HG03175 (cell line): Measurements from ENCODE around the gene NDUFB11.

Experiments used
- ATAC-seq: cut with Tn5 transposase; IDR thresholded peaks from one replicate; pipeline ENCODE4 v1.9.1; 2021; ENCODE audit warnings: mild to moderate bottlenecking, moderate library complexity; ENCODE audit not compliant: unreplicated experiment

Gene NDUFB11

GRCh38 chrX:47174846-47175587, 30.5 kb upstream of the NDUFB11 start:
- no peak for ATAC-seq

GRCh38 chrX:47174376-47174775, 29.9 kb upstream of the NDUFB11 start:
- no peak for ATAC-seq

- ATAC-seq: no peak
Measured at GRCh38 chrX:47172971-47173792, 28.7 kb upstream of the NDUFB11 start.

- no peak for ATAC-seq
Measured at GRCh38 chrX:47172549-47172948, 28.0 kb upstream of the NDUFB11 start.

- no peak for ATAC-seq
Measured at GRCh38 chrX:47171996-47172395, 27.5 kb upstream of the NDUFB11 start.

GRCh38 chrX:47170861-47171692, 26.6 kb upstream of the NDUFB11 start:
- ATAC-seq: no peak

- no peak for ATAC-seq
Measured at GRCh38 chrX:47169726-47170515, 25.4 kb upstream of the NDUFB11 start.

GRCh38 chrX:47169273-47169672, 24.8 kb upstream of the NDUFB11 start:
- no peak for ATAC-seq

GRCh38 chrX:47168495-47169073, 24.1 kb upstream of the NDUFB11 start:
- ATAC-seq: no peak

GRCh38 chrX:47166126-47166525, 21.6 kb upstream of the NDUFB11 start:
- ATAC-seq: no peak

- no peak for ATAC-seq
Measured at GRCh38 chrX:47164420-47164819, 19.9 kb upstream of the NDUFB11 start.

- no peak for ATAC-seq
Measured at GRCh38 chrX:47162927-47163583, 18.6 kb upstream of the NDUFB11 start.

GRCh38 chrX:47160781-47161180, 16.3 kb upstream of the NDUFB11 start:
- no peak for ATAC-seq

GRCh38 chrX:47158781-47159180, 14.3 kb upstream of the NDUFB11 start:
- ATAC-seq: no peak

GRCh38 chrX:47158131-47158530, 13.6 kb upstream of the NDUFB11 start:
- no peak for ATAC-seq

GRCh38 chrX:47156611-47157520, 12.4 kb upstream of the NDUFB11 start:
- ATAC-seq: no peak

- no peak for ATAC-seq
Measured at GRCh38 chrX:47151435-47151834, 6.9 kb upstream of the NDUFB11 start.

- ATAC-seq: no peak
Measured at GRCh38 chrX:47148946-47149345, 4.4 kb upstream of the NDUFB11 start.
